Nucleus accumbens (tissue), 56 donors: Measurements from ENCODE around the gene FLG2.
"Not testable (repeated sequence)": the region's sequence is repeated elsewhere in the genome, so short reads cannot be mapped to it uniquely, and the experiment has no call there.

Source experiments
- DNase-seq, 56 donors: peaks; one replicate each; lab custom pipeline; 2025; lab: John Stamatoyannopoulos, UW

Gene FLG2

DNA sequence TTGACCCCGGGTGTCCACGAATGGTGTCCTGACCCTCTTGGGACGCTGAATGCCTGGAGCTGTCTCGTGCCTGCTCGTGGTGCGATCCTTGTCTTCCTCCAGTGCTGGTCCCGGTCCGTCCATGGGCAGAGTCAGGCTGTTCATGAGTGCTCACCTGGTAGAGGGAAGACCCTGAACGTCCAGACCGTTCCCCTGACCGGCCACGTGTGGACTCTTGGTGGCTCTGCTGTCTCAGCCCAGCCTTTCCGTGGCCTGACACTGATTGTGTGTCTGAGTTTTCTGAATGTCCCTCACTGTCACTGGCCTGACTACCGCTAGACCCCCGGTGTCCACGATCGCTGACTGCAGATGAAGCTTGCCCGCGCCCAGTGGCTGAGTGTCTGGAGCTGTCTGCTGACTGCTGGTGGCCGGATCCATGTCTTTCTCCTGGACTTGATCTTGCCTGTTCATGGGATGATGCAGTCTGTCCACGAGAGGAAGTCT, 46.4 kb downstream of the FLG2 start:
- DNase-seq, result no peak

DNA sequence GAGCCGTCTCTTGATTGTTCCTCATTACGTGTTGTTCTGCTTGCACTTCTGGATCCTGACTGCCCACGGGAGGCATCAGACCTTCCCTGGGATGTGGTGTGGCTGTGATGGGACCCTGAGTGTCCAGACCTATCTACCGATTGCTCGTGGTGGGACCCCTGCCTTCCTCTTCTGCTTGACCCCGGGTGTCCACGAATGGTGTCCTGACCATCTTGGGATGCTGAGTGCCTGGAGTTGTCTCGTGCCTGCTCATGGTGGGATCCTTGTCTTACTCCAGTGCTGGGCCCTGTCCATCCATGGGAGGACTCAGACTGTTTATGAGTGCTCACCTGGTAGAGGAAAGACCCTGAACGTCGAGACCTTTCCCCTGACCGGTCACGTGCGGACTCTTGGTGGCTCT, 47.6 kb downstream of the FLG2 start:
- DNase-seq, result not testable (repeated sequence)

DNA sequence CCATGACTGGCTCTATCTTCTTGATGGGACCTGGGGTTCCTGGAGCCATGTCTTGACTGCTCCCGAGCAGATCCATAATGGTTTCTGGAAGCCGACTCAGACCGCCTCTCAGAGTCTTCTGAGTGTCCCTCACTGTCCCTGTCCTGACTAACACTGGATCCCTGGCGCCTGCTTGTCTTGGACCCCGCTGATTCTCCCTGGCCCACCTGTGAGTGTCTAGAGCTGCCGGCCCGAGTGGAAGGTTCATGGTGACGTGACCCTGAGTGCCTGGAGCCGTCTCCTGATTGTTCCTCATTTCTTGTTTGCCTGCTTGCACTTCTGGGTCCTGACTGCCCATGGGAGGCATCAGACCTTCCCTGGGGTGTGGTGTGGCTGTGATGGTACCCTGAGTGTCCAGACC, 49.9 kb downstream of the FLG2 start:
- no peak for DNase-seq

DNA sequence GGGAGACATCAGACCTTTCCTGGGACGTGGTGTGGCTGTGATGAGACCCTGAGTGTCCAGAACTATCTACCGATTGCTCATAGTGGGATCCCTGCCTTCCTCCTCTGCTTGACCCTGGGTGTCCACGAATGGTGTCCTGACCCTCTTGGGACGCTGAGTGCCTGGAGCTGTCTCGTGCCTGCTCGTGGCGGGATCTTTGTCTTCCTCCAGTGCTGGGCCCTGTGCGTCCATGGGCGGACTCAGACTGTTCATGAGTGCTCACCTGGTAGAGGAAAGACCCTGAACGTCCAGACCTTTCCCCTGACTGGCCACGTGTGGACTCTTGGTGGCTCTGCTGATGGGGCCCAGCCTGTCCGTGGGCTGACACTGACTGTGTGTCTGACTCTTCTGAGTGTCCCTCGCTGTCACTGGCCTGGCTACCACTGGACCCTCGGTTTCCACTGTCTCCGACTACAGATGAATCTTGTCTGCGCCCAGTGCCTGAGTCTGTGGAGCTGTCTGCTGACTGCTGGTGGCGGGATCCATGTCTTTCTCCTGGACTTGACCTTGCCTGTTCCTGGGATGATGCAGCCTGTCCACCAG, 50.4 kb downstream of the FLG2 start:
- DNase-seq, result not testable (repeated sequence)

DNA sequence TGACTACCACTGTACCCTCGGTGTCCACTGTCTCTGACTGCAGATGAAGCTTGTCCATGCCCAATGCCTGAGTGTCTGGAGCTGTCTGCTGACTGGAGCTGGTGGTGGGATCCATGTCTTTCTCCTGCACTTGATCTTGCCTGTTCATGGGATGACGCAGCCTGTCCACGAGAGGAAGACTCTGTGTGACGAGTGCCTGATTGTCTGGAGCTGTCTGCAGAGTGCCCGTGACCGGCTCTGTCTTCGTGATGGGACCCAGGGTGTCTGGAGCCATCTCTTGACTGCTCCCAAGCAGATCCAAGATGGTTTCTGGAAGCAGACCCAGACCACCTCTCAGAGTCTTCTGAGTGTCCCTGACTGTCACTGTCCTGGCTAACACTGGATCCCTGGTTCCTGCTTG, 51.0 kb downstream of the FLG2 start:
- not testable (repeated sequence) for DNase-seq

DNA sequence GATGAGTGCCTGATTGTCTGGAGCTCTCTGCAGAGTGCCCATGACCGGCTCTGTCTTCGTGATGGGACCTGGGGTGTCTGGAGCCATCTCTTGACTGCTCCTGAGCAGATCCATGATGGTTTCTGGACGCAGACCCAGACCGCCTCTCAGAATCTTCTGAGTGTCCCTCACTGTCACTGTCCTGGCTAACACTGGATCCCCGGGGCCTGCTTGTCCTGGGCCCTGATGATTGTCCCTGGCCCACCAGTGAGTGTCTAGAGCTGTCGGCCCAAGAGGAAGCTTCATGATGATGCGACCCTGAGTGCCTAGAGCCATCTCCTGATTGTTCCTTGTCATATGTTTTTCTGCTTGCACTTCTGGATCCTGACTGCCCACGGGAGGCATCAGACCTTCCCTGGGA, 51.8 kb downstream of the FLG2 start:
- DNase-seq, result not testable (repeated sequence)

DNA sequence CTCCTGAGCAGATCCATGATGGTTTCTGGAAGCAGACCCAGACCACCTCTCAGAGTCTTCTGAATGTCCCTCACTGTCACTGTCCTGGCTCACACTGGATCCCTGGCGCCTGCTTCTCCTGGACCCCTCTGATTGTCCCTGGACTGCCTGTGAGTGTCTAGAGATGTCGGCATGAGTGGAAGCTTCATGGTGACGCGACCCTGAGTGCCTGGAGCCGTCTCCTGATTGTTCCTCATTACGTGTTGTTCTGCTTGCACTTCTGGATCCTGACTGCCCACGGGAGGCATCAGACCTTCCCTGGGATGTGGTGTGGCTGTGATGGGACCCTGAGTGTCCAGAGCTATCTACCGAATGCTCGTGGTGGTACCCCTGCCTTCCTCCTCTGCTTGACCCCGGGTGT, 53.7 kb downstream of the FLG2 start:
- not testable (repeated sequence) for DNase-seq

DNA sequence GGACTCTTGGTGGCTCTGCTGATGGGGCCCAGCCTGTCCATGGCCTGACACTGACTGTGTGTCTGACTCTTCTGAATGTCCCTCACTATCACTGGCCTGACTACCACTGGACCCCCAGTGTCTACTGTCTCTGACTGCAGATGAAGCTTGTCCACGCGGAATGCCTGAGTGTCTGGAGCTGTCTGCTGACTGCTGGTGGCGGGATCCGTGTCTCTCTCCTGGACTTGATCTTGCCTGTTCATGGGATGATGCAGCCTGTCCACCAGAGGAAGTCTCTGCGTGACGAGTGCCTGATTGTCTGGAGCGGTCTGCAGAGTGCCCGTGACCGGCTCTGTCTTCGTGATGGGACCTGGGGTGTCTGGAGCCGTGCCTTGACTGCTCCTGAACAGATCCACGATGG, 55.0 kb downstream of the FLG2 start:
- DNase-seq, result not testable (repeated sequence)

DNA sequence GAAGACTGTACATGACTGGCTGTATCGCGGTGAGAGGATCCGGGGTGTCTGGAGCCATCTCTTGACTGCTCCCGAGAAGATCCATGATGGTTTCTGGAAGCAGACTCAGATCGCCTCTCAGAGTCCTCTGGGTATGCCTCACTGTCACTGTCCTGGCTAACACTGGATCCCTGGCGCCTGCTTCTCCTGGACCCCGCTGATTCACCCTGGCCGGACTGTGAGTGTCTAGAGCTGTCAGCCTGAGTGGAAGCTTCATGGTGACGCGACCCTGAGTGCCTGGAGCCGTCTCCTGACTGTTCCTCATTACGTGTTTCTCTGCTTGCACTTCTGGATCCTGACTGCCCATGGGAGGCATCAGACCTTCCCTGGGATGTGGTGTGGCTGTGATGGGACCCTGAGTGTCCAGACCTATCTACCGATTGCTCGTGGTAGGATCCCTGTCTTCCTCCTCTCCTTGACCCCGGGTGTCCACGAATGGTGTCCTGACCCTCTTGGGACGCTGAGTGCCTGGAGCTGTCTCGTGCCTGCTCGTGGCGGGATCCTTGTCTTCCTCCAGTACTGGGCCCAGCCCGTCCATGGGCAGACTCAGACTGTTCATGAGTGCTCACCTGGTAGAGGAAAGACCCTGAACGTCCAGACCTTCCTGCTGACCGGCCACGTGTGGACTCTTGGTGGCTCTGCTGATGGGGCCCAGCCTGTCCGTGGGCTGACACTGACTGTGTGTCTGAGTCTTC, 56.5 kb downstream of the FLG2 start:
- not testable (repeated sequence) for DNase-seq
